Bronchial smooth muscle cell (primary cell): ENCODE data around the gene ZMAT1. TPM values are rescaled to one million over a fixed set of nuclear protein-coding genes. Genes with fewer than 3 reads are reported as not detected.

Experiments used
- total RNA-seq: library from RNA; depleted of rRNA; stranded (reverse); fragments of >200 nt; gene quantifications from 2 replicates; pipeline ENCODE4 v1.2.1, GENCODE V29; 2014

The ZMAT1 gene
- total RNA-seq = under 0.01 TPM in 2 replicates

DNA sequence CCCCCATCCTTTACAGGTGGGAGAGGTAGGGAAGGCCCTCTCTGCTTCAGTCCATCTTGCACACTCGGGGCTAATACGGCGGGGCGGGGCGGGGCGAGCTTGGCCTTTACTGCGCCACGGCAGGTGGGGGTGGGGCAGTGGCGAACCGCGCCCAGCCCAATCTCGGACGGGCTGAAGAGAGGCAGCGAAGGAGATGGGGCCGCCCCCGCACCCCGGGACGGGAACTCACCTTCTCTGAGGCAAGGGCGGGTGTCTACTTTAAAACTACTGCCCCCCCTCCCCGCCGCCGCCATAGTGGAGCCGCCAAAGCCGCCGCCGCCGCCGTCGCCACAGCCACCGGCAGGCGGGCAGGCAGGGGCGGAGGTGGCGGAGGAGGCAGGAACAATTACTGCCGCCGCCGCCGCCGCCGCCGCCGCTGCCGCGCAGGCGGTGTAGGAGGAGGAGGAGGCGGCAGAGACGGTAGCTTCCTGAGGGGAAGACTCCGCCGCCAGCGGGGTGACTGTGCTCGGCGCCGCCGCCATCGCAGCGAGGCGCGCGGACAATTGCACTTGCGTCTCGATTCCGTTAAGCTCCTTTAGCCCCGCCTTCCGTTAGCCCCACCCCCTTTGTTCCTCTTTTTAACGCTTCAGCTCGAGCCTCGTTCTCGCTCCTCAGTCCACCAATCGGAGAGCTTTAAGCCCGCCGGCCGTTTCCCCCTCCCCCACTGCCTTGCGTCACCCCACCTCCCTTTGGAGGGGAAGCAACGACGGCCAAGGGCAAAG is at the start of gene ZMAT1:
ZMAT1 (minus strand) TSS at position 540 of the 761 bp plus-strand sequence; CDS start at position 521, 19 bp downstream.

Other genes with a start within 250 kb of the ZMAT1 start
- 0.16 TPM in 1 of 2 replicates, not detected in the other for gene TCEAL2, start 193.7 kb upstream of the ZMAT1 start, total RNA-seq
- gene TCEAL6, start 210.5 kb upstream of the ZMAT1 start, total RNA-seq = not detected in 2 replicates
- gene BEX5, start 223.9 kb upstream of the ZMAT1 start, total RNA-seq = not detected in 2 replicates